A673 (cell line): ENCODE data around the gene SHLD1.

Experiments
- CTCF ChIP-seq: fragments of 300-800, 200-600 bp; sonication (generic); conservative IDR thresholded peaks from 2 replicates; pipeline ENCODE4 v1.5.1; 2017; ENCODE audit warnings: low read depth, mild to moderate bottlenecking, antibody characterized with exemption, low read length, moderate library complexity, mixed read lengths
- EZH2 ChIP-seq: fragments of 200-600 bp; sonication (generic); IDR thresholded peaks from 2 replicates; pipeline ENCODE4 v1.6.1; 2017; ENCODE audit warnings: borderline replicate concordance, low read depth, mild to moderate bottlenecking, mixed read lengths, antibody characterized with exemption, low read length; ENCODE audit not compliant: poor library complexity, severe bottlenecking

DNA sequence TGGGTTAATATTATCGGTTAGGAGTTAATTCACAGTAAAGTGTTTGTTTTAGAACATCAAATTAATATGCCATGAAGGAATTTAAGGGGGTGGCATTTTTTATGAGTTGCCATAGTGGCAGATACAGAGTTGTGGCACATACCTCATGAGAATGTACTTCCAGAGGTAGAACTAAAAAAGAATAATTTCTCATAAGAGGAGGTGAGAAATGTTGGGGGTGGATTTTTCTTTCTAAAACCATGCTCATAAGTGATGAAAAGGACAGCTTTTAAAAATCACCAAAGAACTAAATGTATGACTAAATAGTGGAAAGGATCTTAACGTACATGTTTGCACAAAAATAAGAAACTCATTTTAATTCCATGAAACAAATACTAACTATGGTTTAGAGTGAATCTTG lies 58.7 kb downstream of the SHLD1 start:
- TF ChIP-seq EZH2 (no peak), CTCF (no peak)
